GM12892 (cell line): ENCODE measurements around the gene ATXN2.
A peak's percentile ranks its signal among the peaks of the same experiment; 100 is the strongest.
"Not testable (repeated sequence)": the region's sequence is repeated elsewhere in the genome, so short reads cannot be mapped to it uniquely, and the experiment has no call there.

Experiments used
- DNase-seq: peaks from one replicate; pipeline ENCODE4 v3.0.0; 2011; ENCODE audit not compliant: insufficient read length
- FAIRE-seq: peaks from 2 replicates; lab custom pipeline; 2011; peaks lifted over from hg19 to GRCh38; lab: Jason Lieb, UNC
- POLR2A ChIP-seq: IDR thresholded peaks from 2 replicates; pipeline ENCODE4 v1.6.1; 2011; ENCODE audit warnings: low read depth, low read length, control low read depth
- POLR2AphosphoS5 ChIP-seq: IDR thresholded peaks from 2 replicates; pipeline ENCODE4 v1.6.1; 2011; ENCODE audit warnings: low read depth, low read length, control low read depth
- TAF1 ChIP-seq: IDR thresholded peaks from 2 replicates; pipeline ENCODE4 v1.6.1; 2011; ENCODE audit warnings: low read depth, mild to moderate bottlenecking, control low read depth, low read length, borderline replicate concordance

The ATXN2 gene

DNA sequence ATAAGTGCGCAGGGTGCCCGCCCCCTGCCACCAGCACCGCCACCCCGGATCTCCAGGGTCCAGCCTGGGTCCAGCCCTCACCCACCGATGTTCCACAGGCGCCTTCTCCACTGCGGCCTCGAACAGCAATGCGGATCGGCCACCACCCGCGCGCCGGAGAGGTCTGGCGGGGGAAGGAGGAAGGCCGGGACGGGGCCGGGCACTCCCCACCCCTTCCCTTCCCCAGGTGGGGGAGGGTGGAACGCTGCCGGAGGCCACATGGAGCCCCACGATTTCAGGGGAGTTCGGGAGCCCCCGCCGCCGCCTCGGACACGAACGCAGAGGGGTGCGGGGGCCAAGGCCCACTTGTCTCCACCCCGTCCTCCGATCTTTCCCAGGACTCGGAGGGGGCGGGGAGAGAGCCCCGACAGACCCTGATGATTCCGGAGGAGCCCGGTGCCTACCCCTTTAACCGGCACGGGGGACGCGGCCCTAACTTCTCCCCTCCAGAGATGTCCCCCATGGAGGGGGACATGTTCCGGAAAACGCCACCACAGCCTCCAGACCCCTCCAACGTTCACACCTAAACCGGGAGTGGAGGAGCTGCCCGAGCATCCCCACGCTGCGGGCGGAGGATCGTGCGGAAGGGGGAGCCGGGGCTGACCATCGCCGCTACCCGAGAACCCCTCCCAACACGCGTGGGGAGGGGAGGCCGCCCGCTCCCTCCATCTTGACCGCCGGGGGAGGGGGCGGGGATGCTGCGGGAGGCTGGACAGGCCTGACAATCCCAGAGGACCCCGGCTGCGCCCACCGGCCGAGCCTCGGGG, 1.1 kb downstream of the ATXN2 start:
- DNase-seq, result peak; percentile 48
- TF ChIP-seq TAF1 (no peak), POLR2A (no peak; the same call in 1 of the 2 replicates), POLR2AphosphoS5 (no peak)
- no peak for FAIRE-seq

DNA sequence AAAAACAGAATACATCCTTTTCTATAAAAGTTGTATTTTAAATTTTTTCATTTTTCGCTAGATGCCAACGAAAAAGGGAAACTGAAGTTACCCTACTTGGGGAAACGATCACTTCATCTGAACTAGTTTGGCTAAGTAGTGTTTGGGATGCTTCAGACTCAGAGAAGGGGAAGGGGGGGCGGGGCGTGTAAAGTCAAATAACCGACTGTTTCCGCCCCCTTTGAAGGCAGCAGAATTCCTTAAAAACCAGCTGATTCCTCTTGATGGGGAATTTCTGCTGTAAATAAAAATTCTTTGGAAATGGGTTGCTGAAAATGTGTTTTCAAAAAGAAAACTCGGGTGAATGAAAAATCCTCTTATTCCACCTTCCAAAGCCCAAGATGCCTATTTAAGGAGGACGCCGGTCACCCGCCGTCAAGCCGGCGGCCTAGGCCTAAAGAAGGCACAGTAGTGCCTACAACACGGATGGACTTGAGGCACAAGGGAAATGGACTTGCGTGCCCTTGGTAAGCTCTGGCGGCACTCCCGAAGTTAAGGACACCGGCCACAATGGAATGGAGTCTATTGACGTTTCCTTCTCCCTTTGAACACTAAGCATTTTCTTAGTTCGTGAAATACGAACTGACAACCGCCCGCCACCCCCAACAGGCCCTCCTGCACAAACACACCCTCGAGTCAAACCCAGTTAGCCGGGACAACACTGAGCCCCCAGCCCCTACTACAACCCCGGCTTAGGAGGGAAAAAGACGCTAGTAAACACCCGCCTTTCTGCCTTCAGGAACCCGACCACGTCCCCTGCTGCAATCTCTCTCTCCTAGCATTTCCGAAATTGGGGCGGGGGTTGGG, 1.9 kb downstream of the ATXN2 start:
- peak; percentile 42 for FAIRE-seq
- DNase-seq, result no peak
- TF ChIP-seq POLR2AphosphoS5, result no peak

DNA sequence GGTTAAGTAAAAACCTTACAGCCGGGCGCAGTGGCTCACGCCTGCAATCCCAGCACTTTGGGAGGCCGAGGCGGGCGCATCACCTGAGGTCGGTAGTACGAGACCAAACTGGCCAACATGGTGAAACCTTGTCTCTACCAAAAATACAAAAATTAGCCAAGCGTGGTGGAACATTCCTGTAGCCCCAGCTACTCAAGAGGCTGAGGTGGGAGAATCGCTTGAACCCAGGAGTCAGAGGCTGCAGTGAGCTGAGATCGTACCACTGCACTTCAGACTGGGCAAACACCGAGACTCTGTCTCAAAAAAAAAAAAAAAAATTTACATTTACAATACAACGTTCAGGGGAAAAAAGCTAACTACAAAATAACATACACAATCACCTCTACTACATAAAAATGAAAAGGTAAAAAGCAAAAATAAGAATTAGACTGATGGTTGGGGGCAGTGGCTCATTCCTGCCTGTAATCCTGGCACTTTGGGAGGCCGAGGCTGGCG, 3.7 kb downstream of the ATXN2 start:
- DNase-seq, FAIRE-seq: not testable (repeated sequence)

DNA sequence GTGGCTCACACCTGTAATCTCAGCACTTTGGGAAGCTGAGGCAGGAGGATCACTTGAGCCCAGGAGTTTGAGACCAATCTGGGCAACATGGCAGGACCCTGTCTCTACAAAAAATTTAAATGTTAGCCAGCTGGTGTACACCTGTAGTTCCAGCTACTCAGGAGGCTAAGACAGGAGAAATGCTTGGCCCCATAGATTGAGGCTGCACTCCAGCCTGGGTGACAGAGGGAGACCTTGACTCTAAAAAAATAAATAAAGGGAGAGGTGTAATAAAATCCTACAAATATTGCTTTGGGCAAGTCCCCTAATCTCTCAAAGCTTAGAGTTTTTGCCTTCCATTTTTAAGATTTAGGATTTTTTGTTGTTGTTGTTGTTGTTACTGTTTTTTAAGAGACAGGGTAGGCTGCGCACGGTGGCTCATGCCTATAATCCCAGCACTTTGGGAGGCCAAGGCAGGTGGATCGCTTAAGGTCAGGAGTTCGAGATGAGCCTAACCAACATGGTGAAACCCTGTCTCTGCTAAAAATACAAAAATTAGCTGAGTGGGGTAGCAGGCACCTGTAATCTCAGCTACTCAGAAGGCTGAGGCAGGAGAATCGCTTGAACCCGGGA, 7.6 kb downstream of the ATXN2 start:
- DNase-seq, FAIRE-seq: not testable (repeated sequence)

- FAIRE-seq, result no peak
- DNase-seq, result no peak
- no peak for TF ChIP-seq TAF1
- no peak for TF ChIP-seq POLR2A
- TF ChIP-seq POLR2AphosphoS5, result no peak
These were observed 8.6 kb downstream of the ATXN2 start for GRCh38 chr12:111590552-111590951.

GRCh38 chr12:111589601-111590000, 9.5 kb downstream of the ATXN2 start:
- FAIRE-seq (no peak), DNase-seq (no peak)
- TF ChIP-seq POLR2A, result no peak
- no peak for TF ChIP-seq POLR2AphosphoS5
- no peak for TF ChIP-seq TAF1

DNA sequence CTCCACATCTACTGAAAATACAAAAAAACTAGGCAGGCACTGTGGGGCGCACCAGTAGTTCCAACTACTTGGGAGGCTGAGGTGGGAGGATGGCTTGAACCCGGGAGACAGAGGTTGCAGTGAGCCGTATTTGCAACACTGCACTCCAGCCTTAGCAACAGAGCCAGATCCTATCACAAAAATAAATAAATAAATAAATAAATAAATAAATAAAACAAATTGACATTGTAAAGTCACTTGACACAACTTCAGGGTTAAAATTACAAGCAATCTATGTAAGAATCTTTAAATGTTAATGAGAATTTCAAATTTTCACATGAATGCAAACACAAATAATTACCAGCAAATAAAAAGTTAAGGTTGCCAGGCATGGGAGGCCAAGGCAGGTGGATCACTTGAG, 11.1 kb downstream of the ATXN2 start:
- no peak for FAIRE-seq
- no peak for TF ChIP-seq TAF1
- TF ChIP-seq POLR2AphosphoS5, result no peak
- no peak for TF ChIP-seq POLR2A
- no peak for DNase-seq

DNA sequence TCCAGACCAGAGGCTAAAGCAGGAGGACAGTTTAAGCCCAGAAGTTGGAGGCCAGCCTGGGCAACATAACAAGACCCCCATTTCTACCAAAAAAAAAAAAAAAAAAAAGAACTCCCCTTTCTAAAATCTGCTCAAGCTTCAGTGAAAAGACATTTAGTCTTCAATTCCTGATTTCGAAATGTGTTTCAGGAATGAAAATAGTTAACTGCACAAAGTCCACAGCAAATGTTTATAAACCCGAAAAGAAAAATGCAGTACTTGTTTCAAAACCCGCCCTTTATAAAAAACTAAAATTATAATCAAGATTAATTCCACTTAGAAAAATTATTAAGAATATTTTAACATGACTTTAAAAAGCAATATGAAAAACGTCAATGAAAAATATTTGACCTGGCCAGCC, 12.1 kb downstream of the ATXN2 start:
- FAIRE-seq, result no peak
- TF ChIP-seq POLR2AphosphoS5 (no peak), TAF1 (no peak), POLR2A (no peak)
- no peak for DNase-seq

DNA sequence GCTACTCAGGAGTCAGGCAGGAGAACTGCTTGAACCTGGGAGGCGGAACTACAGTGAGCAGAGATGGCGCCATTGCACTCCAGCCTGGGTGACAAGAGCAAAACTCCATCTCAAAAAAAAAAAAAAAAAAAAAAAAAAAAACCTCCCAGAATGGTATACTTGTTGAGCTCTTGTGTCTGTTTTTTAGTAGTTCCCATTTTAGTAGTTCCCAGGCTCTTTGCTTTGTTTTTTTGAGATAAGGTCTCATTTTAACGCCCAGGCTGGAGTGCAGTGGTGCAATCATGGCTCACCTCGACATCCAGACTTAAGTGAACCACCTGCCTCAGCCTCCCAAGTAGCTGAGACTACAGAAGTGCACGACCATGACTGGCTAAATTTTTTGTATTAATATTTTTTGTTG, 13.4 kb downstream of the ATXN2 start:
- FAIRE-seq (no peak), DNase-seq (no peak)
- TF ChIP-seq POLR2AphosphoS5, result no peak
- no peak for TF ChIP-seq TAF1
- TF ChIP-seq POLR2A, result no peak

DNA sequence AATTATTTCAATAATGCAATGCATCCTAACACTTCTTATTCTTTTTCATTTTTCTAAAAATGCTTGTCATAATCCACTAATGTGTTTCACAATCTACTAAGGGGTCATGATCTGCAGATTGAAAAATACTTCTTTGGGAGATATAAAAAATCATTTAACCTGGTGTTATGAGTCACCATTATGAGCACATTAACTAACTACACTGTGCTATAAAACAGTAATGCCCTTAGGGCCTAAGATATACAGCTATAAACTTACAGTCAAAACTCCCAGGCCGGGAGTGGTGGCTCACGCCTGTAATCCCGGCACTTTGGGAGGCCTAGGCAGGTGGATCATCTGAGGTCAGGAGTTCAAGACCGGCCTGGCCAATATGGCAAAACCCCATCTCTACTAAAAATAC, 14.2 kb downstream of the ATXN2 start:
- FAIRE-seq (no peak), DNase-seq (no peak)
- TF ChIP-seq POLR2AphosphoS5 (no peak), POLR2A (no peak)

GRCh38 chr12:111583506-111583905, 15.6 kb downstream of the ATXN2 start:
- DNase-seq, FAIRE-seq: not testable (repeated sequence)

DNA sequence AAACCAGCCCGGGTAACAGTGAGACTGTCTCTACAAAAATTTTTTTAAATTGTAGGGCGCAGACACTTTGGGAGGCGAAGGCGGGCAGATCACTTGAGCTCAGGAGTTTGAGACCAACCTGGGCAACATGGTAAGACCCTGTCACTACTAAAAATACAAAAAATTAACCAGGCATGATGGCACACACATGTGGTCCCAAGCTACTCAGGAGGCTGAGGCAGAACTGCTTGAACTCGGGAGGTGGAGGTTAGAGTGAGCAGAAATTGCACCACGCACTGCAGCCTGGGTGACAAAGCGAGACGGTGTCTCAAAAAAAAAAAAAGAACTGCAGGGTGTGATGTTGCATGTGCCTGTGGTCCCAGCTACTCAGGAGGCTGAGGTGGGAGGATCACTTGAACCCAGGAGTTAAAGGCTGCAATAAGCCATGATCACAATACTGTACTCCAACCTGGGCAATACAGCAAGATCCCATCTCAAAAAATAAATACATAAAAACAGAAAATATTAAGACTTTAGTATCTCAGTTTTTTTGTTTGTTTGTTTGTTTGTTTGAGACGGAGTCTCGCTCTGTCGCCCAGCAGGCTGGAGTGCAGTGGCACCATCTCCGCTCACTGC, 16.9 kb downstream of the ATXN2 start:
- FAIRE-seq (no peak), DNase-seq (no peak)
- TF ChIP-seq TAF1, result no peak
- no peak for TF ChIP-seq POLR2AphosphoS5
- TF ChIP-seq POLR2A, result no peak
